GM12891 (cell line): ENCODE measurements around the gene CMKLR1.

Experiments
- PAX5 ChIP-seq: IDR thresholded peaks from 2 replicates; pipeline ENCODE4 v1.6.1; 2011; ENCODE audit warnings: low read length, moderate library complexity, mild to moderate bottlenecking; ENCODE audit not compliant: insufficient read depth, severe bottlenecking
- POLR2A ChIP-seq: IDR thresholded peaks from 2 replicates; pipeline ENCODE4 v1.6.1; 2011; ENCODE audit warnings: low read depth, low read length, control low read depth
- POLR2AphosphoS5 ChIP-seq: IDR thresholded peaks from 2 replicates; pipeline ENCODE4 v1.6.1; 2011; ENCODE audit warnings: low read depth, low read length, control low read depth
- SPI1 ChIP-seq: IDR thresholded peaks from 2 replicates; pipeline ENCODE4 v1.6.1; 2011; ENCODE audit warnings: low read depth, low read length, control low read depth
- TAF1 ChIP-seq: IDR thresholded peaks from 2 replicates; pipeline ENCODE4 v1.6.1; 2011; ENCODE audit warnings: low read depth, low read length, control low read depth

DNA sequence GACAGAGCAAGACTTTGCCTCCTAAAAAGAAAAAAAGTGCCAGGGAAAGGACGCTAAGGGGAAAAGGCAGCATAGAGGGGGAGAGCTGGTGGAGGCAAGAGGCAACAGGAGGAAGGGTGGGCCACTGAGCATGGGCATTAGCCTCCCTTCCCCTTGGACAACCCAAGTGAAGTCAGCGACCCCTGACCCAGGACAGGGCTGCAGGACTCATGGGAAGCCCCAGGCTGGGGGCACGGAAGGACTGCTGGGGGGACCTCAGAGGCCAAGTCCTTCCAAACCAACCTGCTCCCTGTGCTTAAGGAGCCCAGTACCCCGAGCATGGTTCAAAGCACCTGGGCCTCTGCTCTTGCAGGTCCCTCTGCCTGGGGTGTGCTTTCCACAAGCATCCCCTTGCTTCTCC lies 27.5 kb downstream of the CMKLR1 start:
- no peak for TF ChIP-seq POLR2A
- no peak for TF ChIP-seq TAF1
- no peak for TF ChIP-seq POLR2AphosphoS5
- no peak for TF ChIP-seq SPI1
- no peak for TF ChIP-seq PAX5
